PFSK-1 (cell line): ENCODE results near the gene S100A11.

ENCODE experiments used
- FOXP2 ChIP-seq: optimal IDR thresholded peaks from 2 replicates; pipeline ENCODE3; 2011; ENCODE audit warnings: borderline replicate concordance, control low read depth, inconsistent platforms; ENCODE audit not compliant: insufficient read depth; ENCODE audit errors: extremely low read length, extremely low read depth
- POLR2AphosphoS5 ChIP-seq: IDR thresholded peaks from 2 replicates; pipeline ENCODE4 v1.6.1; 2012; ENCODE audit warnings: low read depth, mild to moderate bottlenecking, control low read depth, low read length, moderate library complexity
- SIN3A ChIP-seq: IDR thresholded peaks from 2 replicates; pipeline ENCODE4 v1.6.1; 2012; ENCODE audit warnings: mild to moderate bottlenecking, low read length, moderate library complexity, borderline replicate concordance; ENCODE audit not compliant: insufficient read depth
- TF ChIP-seq, protein P1 (sequence below), 2 experiments: IDR thresholded peaks; 2 replicates each; pipeline versions ENCODE4 v1.6.1 to v1.8.0; 2011 to 2012; ENCODE audit warnings: low read depth in 2 of 2, low read length in 2 of 2, control low read depth in 1 of 2, inconsistent platforms in 1 of 2, mild to moderate bottlenecking in 1 of 2, moderate library complexity in 1 of 2; ENCODE audit not compliant: insufficient read depth in 1 of 2

DNA sequence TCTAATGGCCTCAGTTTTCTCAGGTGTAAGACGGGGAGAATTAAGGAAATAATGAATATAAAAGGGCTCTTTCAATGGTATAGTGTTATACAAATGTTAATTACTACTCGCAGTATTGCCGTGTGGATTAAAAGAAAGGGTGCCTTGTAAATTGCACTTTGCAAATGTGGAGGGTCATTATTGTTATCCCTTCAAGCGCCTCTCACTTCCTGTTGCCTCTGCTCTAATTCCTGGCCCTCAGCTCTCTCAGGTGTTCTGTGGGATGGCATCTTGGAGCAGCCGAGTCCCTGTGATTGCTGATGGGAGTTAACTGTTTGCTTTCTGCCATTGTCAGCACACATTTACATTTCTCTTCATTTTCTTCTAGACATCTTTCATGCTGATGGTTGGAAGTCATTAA is 7.1 kb upstream of the S100A11 start:
- no peak for TF ChIP-seq POLR2AphosphoS5
- TF ChIP-seq, protein P1, sequence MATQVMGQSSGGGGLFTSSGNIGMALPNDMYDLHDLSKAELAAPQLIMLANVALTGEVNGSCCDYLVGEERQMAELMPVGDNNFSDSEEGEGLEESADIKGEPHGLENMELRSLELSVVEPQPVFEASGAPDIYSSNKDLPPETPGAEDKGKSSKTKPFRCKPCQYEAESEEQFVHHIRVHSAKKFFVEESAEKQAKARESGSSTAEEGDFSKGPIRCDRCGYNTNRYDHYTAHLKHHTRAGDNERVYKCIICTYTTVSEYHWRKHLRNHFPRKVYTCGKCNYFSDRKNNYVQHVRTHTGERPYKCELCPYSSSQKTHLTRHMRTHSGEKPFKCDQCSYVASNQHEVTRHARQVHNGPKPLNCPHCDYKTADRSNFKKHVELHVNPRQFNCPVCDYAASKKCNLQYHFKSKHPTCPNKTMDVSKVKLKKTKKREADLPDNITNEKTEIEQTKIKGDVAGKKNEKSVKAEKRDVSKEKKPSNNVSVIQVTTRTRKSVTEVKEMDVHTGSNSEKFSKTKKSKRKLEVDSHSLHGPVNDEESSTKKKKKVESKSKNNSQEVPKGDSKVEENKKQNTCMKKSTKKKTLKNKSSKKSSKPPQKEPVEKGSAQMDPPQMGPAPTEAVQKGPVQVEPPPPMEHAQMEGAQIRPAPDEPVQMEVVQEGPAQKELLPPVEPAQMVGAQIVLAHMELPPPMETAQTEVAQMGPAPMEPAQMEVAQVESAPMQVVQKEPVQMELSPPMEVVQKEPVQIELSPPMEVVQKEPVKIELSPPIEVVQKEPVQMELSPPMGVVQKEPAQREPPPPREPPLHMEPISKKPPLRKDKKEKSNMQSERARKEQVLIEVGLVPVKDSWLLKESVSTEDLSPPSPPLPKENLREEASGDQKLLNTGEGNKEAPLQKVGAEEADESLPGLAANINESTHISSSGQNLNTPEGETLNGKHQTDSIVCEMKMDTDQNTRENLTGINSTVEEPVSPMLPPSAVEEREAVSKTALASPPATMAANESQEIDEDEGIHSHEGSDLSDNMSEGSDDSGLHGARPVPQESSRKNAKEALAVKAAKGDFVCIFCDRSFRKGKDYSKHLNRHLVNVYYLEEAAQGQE (IDR thresholded peaks at IDR 0.05; ENCODE audit: insufficient read depth in 1 of 2, low read depth in 2 of 2, low read length in 2 of 2): no peak
- TF ChIP-seq FOXP2: no peak
- TF ChIP-seq SIN3A: no peak
